Retinal pigment epithelial cell (primary cell): ENCODE results near the gene TTC33.

Experiments used
- DNase-seq: peaks from one replicate; pipeline ENCODE4 v3.0.0-alpha.2; 2010; ENCODE audit warnings: low read depth
- H3K4me3 ChIP-seq: 2 replicates; pipeline ENCODE4 v1.5.1; 2011; ENCODE audit warnings: mild to moderate bottlenecking, low read length, control low read depth, moderate library complexity
- CTCF ChIP-seq: conservative IDR thresholded peaks from 2 replicates; pipeline ENCODE4 v1.5.1; 2011; ENCODE audit warnings: low read depth, low read length, control low read depth, inconsistent platforms

Gene TTC33

DNA sequence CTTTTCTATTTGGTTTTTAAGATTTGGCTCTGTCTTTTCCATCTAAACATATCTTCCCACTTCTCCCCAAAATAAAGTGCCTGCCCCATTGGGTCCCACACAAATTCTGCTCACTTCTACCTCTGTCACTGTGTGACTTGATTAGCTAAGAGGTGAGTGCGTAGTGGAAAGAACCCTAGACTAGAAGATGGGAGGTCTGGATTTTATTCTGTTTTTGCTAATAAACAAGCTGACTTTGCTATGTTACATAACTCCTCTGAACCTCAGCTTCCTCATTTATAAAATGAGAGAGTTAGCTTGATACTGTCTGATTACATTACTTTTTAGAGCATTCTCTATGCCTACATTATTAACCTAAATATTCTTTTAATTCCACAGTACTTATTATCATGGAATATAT lies 127.4 kb downstream of the TTC33 start:
- no peak overlapping the region for H3K4me3 ChIP-seq
- no peak for DNase-seq
- no peak for TF ChIP-seq CTCF

- DNase-seq = no peak
- H3K4me3 ChIP-seq = no peak overlapping the region
- TF ChIP-seq CTCF = no peak
Observed at GRCh38 chr5:40627706-40628105, 128.1 kb downstream of the TTC33 start.

- no peak for TF ChIP-seq CTCF
- H3K4me3 ChIP-seq = no peak overlapping the region
- no peak for DNase-seq
Observed at GRCh38 chr5:40626801-40627200, 129.0 kb downstream of the TTC33 start.

DNA sequence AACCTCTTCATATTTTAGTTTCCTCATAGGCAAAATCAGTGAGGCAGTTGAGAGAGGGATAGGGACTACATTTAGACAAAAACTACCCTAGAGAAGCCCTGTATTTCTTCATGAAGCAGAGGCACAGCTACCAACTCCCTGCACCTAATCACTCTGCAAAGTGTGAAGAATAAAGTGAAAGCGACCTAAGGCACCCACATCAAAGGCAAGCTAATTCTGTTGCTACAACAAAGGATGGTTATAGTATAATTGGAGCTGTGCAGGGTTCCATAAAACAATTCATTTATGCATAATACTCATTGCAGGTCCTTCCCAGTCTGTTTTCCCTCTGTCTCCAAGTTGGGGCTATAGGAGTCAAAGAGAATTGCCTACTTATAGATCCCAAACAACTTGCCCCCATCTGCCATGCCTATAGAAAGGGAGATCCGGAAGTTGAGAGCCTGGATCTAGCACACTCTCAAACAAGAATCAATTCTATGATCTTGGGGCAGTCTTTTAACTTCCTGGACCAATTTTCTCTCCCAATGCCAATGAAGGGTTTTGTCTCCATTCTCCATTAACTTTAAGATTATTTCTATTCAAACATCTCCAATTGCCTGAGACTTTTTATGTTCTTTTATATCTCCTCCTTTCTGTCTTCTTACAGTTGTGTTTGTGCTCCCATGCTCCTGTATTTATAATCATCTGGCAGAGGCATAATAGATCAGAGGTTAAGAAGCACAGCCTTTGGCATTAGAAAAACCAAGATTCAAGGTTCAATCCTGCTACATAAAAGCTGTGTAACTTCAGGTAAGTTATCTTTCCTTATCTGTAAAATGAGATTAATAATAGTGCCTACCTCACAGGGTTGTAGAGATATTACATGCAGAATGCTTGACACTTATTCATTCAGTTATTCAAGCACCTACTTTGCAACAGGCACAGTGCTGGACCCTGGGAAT lies 132.0 kb downstream of the TTC33 start:
- no peak overlapping the region for H3K4me3 ChIP-seq
- no peak for TF ChIP-seq CTCF
- DNase-seq = no peak

DNA sequence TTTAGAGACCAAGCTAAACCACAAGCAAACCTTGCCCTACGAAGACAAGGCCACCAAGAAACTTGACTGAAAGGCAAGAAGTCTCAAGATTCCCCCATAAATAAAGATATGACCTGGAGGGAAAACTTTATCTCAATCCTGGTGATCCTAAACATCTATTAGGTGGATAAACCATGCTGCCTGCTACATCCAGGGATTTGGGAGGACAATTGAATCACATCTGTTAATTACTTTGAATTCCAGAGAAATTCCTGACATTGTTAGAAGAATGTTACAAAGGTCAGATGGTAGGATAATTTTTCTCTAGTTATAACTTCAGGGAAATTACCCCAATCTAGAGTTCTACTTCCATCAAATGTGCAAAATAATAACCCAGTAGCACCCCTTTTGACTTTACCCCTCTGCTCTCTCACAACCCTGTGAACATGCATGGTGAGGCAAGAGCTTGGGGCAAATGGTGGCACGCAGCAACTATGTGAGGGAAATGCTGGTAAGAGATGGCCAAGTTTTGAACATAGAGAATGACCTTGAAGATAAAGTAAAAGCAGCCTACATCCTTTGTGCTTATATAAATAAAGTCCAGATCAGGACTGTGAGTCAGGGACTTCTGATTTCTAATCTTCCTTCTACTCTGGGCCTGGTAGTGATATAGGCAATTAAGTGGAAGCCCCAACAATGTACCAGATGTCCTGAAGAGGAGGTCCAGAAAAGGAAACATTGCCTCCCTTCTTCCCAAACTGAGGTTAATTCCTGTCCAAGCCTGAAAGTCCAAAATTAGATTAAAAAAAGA lies 133.1 kb downstream of the TTC33 start:
- no peak for DNase-seq
- TF ChIP-seq CTCF = no peak
- no peak overlapping the region for H3K4me3 ChIP-seq

DNA sequence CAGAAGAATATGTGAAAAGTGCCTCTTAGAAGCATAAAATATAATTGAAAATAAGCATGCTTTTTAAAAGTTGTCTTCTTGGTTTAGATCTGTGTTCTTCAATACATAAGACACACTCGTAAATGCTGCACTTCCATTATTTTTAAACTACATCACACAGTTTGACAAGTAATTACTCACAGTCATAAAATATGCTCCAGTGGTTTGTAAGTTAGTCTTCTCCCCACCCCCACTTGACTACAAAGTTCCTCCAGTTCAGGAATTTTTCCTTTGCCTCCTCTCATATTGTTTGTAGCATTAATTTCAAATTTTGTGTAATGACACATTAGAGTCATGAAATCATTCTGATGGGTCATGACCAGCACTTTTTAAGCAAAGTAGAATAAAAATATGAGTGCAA lies 136.3 kb downstream of the TTC33 start:
- DNase-seq = no peak
- no peak for TF ChIP-seq CTCF

DNA sequence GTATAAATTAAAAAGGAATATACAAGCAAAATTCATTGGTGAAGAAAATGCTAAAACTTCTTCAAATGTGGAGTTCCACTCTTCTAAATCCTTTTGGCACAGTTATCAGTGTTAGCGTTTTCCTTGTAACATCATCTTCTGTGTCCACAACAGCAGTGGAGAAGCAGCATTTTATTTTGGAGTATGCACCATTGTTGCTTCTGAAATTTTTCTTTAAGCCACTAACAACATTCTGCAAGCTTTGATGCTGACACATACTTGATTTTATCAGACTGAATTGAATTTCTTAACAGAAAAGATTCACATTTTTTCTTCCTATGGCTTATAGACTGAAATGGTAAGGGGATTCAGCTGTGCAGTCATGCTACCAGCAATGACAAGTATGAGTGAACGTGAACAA lies 136.8 kb downstream of the TTC33 start:
- no peak for TF ChIP-seq CTCF
- H3K4me3 ChIP-seq = no peak overlapping the region
- no peak for DNase-seq

More for the DNA sequence above, 136.3 kb downstream of the TTC33 start:
- no peak overlapping the region for H3K4me3 ChIP-seq
